HL-60 (cell line): ENCODE measurements around the gene PLAGL1.

Experiments used
- DNase-seq, 2 experiments: peaks; one replicate each; pipeline ENCODE4 v3.0.0-alpha.2; 2010 to 2020; ENCODE audit warnings: low read depth in 1 of 2, low spot score in 1 of 2
- H3K27ac ChIP-seq: fragments of 250-450 bp; sonication (Bioruptor Pico); replicated peaks from 2 replicates; pipeline ENCODE4 v1.5.1; 2020; ENCODE audit warnings: mild to moderate bottlenecking, moderate library complexity
- H3K27me3 ChIP-seq: fragments of 250-450 bp; sonication (Bioruptor Pico); 2 replicates; pipeline ENCODE4 v1.5.1; 2021; ENCODE audit warnings: mild to moderate bottlenecking, moderate library complexity; ENCODE audit not compliant: insufficient read depth, poor library complexity, severe bottlenecking
- H3K4me3 ChIP-seq: replicated peaks from 2 replicates; pipeline ENCODE4 v1.5.1; 2011; ENCODE audit warnings: mild to moderate bottlenecking, control low read depth, low read length; ENCODE audit not compliant: insufficient read depth
- GABPA ChIP-seq: IDR thresholded peaks from 2 replicates; pipeline ENCODE4 v1.6.1; 2012; ENCODE audit warnings: low read depth
- POLR2AphosphoS5 ChIP-seq: IDR thresholded peaks from 2 replicates; pipeline ENCODE4 v1.6.1; 2012; ENCODE audit warnings: low read depth
- SPI1 ChIP-seq: IDR thresholded peaks from 2 replicates; pipeline ENCODE4 v1.6.1; 2012; ENCODE audit warnings: low read depth, mild to moderate bottlenecking, borderline replicate concordance
- TF ChIP-seq, protein P1 (sequence below): IDR thresholded peaks from one replicate; pipeline ENCODE4 v1.5.1; 2011; ENCODE audit warnings: low read length, control low read depth, inconsistent platforms; ENCODE audit not compliant: insufficient read depth
- TF ChIP-seq, protein P2 (sequence below): IDR thresholded peaks from 2 replicates; pipeline ENCODE4 v1.6.1; 2012; ENCODE audit warnings: low read depth; ENCODE audit not compliant: insufficient replicate concordance

PLAGL1 gene

DNA sequence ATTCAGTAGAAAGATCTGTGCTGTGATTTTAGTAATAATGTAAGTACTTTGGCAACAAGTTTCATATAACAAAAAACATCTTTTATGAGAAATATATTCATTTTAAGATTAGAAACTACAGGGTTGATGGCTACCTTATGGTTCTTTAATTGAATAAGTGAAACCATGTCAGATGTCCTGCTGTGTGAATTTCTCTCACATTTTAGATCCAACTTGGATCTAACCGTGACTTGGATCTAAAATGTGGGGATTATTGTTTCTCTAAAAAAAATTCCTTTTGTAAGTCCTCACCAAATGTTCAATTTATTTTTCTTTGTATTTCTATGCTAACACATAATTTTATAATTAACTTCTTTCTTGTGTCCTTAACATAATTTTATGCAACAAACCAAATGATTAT is 113.4 kb downstream of the PLAGL1 start:
- TF ChIP-seq, protein P1, sequence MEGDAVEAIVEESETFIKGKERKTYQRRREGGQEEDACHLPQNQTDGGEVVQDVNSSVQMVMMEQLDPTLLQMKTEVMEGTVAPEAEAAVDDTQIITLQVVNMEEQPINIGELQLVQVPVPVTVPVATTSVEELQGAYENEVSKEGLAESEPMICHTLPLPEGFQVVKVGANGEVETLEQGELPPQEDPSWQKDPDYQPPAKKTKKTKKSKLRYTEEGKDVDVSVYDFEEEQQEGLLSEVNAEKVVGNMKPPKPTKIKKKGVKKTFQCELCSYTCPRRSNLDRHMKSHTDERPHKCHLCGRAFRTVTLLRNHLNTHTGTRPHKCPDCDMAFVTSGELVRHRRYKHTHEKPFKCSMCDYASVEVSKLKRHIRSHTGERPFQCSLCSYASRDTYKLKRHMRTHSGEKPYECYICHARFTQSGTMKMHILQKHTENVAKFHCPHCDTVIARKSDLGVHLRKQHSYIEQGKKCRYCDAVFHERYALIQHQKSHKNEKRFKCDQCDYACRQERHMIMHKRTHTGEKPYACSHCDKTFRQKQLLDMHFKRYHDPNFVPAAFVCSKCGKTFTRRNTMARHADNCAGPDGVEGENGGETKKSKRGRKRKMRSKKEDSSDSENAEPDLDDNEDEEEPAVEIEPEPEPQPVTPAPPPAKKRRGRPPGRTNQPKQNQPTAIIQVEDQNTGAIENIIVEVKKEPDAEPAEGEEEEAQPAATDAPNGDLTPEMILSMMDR, result no peak
- TF ChIP-seq POLR2AphosphoS5, result no peak
- no peak for TF ChIP-seq SPI1
- no peak for TF ChIP-seq GABPA
- TF ChIP-seq, protein P2, sequence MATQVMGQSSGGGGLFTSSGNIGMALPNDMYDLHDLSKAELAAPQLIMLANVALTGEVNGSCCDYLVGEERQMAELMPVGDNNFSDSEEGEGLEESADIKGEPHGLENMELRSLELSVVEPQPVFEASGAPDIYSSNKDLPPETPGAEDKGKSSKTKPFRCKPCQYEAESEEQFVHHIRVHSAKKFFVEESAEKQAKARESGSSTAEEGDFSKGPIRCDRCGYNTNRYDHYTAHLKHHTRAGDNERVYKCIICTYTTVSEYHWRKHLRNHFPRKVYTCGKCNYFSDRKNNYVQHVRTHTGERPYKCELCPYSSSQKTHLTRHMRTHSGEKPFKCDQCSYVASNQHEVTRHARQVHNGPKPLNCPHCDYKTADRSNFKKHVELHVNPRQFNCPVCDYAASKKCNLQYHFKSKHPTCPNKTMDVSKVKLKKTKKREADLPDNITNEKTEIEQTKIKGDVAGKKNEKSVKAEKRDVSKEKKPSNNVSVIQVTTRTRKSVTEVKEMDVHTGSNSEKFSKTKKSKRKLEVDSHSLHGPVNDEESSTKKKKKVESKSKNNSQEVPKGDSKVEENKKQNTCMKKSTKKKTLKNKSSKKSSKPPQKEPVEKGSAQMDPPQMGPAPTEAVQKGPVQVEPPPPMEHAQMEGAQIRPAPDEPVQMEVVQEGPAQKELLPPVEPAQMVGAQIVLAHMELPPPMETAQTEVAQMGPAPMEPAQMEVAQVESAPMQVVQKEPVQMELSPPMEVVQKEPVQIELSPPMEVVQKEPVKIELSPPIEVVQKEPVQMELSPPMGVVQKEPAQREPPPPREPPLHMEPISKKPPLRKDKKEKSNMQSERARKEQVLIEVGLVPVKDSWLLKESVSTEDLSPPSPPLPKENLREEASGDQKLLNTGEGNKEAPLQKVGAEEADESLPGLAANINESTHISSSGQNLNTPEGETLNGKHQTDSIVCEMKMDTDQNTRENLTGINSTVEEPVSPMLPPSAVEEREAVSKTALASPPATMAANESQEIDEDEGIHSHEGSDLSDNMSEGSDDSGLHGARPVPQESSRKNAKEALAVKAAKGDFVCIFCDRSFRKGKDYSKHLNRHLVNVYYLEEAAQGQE, result no peak
- DNase-seq, result no peak
- no peak overlapping the region for H3K27ac ChIP-seq

More for the DNA sequence above, 113.4 kb downstream of the PLAGL1 start:
- no peaks in the 10 kb centered on the region for H3K27me3 ChIP-seq
- no peak overlapping the region for H3K4me3 ChIP-seq
